LHCN-M2 (cell line): ENCODE measurements around the gene RGS10. TPM values are rescaled to one million over a fixed set of nuclear protein-coding genes. Genes with fewer than 3 reads are reported as not detected.

Experiments
- DNase-seq: peaks from one replicate; pipeline ENCODE4 v3.0.0-alpha.2; 2012; ENCODE audit warnings: low read depth
- total RNA-seq: library from RNA; depleted of rRNA; stranded (reverse); fragments of >200 nt; gene quantifications from 2 replicates; pipeline ENCODE4 v1.2.3, GENCODE V29; 2014; rRNA removed

Gene RGS10
- total RNA-seq, 1 experiment from 2014 or later: 26.0 TPM

DNA sequence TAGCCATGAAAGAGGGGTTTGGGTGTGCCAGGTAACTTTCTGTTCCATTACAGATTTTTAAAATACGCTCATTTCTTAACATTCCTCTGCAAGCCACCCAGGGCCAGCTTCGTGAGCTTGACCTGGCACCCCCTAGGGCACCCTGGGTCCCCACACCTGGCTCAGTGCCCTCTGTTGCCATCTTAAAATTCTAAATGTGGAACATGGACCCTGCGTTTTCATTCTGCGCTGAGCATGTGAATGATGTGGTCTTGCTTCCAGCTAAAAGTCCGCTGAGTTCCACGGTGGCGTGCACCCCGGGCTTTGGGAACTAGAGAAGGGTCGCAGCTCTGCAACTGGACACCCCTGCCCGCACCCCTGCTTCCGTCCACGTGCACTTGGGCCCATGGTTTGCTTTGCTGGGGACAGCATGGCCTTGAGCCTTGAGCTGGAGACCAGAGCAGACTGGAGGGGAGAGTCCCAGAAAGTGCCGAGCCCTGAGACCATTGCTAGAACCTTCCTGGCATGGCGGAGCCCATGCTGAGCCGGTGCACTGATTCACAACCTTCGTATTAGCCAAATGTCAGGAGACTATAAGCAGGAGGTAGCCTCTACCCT lies 91.1 kb downstream of the RGS10 start:
- no peak for DNase-seq

DNA sequence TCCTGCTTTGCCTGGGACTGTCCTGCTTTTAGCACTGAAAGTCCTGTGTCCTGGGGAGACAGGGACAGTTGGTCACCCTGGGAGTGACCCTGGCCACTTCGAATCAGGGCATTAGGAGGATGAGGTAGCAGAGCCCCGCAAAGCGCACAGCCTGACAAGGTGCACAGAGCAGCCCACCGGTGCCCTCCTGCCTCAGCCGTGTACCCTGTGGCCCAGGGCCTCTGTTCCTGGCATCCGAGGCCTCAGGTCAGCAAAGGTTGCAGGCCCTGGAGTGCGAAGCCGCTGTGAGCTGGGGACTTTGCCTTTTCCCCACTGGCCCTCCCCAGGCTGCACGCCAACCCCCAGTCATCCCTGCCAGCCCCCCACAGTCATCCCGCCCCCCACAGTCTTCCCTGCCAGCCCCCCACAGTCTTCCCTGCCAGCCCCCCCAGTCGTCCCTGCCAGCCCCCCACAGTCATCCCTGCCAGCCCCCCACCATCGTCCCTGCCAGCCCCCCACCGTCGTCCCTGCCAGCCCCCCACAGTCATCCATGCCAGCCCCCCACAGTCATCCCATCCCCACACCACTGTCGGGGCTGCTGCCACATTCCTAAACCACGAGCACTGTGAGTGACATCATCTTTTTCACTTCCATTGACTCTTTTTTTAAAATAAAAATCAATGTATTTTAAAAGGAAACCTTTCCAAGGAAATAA lies 91.8 kb downstream of the RGS10 start:
- DNase-seq: peak; percentile 25

Other genes starting within 250 kb of the RGS10 start
- gene TIAL1, start 54.2 kb upstream of the RGS10 start, total RNA-seq: 43.9 and 47.7 TPM in 2 replicates
- gene BAG3, start 108.7 kb upstream of the RGS10 start, total RNA-seq: 26.5 and 27.3 TPM in 2 replicates
- gene INPP5F, start 183.3 kb upstream of the RGS10 start, total RNA-seq: 17.1 and 18.5 TPM in 2 replicates